ENCODE measurements around the gene MYO19. TPM values are rescaled to one million over a fixed set of nuclear protein-coding genes. Genes with fewer than 3 reads are reported as not detected.

MYO19 gene
- total RNA-seq, 4 donors from 2014 or later: 33.3 to 120 (median 69.8) TPM

DNA sequence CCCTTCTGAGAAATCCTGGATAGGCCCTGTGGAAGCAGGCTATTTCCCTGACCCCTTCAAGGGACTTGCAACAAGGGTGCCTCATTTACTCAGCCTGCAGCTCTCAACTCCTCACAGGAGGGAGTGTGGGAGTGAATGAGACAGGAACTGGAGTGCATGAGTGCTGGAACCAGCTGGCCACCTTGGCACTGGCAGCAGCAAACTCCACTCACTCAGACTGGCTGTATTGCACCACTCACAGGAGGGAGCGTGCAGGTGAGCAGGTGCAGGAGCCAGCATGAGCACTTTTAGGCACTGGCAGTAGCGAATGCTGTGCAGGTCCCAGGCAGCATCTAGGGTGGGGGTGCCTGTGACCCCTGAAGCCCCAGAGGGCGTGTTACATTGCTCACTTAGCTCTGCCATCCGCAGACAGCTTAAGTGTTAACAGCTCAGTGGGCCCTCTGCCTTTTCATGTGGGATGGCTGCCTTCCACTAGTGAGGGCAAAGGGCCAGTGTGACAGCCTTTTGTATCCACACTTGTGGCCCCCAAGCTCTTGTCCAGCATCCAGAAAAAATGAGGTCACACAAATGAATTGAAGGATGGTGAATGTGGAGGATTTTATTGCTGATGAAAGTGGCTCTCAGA is 59.2 kb downstream of the MYO19 start:
- H3K9me3 ChIP-seq: no peaks in the 10 kb centered on the region
- DNase-seq (ENCODE audit: low spot score in 2 of 2): no peak
- no peak overlapping the region for H3K4me3 ChIP-seq
- H3K27ac ChIP-seq: no peak overlapping the region
- H3K27me3 ChIP-seq: peaks cover 0 to 4% of the 10 kb centered on the region in 2 donors
- TF ChIP-seq, protein P1, sequence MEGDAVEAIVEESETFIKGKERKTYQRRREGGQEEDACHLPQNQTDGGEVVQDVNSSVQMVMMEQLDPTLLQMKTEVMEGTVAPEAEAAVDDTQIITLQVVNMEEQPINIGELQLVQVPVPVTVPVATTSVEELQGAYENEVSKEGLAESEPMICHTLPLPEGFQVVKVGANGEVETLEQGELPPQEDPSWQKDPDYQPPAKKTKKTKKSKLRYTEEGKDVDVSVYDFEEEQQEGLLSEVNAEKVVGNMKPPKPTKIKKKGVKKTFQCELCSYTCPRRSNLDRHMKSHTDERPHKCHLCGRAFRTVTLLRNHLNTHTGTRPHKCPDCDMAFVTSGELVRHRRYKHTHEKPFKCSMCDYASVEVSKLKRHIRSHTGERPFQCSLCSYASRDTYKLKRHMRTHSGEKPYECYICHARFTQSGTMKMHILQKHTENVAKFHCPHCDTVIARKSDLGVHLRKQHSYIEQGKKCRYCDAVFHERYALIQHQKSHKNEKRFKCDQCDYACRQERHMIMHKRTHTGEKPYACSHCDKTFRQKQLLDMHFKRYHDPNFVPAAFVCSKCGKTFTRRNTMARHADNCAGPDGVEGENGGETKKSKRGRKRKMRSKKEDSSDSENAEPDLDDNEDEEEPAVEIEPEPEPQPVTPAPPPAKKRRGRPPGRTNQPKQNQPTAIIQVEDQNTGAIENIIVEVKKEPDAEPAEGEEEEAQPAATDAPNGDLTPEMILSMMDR (IDR thresholded peaks at IDR 0.05): no peak
- no peak for TF ChIP-seq POLR2A (IDR thresholded peaks at IDR 0.05)
- TF ChIP-seq EP300 (IDR thresholded peaks at IDR 0.05): no peak
- H3K36me3 ChIP-seq: no peaks in the 10 kb centered on the region
- 55 to 63% methylated on average over 3 to 4 of the region's 4 CpGs for WGBS, 2 donors
- H3K4me1 ChIP-seq: no peaks in the 10 kb centered on the region

DNA sequence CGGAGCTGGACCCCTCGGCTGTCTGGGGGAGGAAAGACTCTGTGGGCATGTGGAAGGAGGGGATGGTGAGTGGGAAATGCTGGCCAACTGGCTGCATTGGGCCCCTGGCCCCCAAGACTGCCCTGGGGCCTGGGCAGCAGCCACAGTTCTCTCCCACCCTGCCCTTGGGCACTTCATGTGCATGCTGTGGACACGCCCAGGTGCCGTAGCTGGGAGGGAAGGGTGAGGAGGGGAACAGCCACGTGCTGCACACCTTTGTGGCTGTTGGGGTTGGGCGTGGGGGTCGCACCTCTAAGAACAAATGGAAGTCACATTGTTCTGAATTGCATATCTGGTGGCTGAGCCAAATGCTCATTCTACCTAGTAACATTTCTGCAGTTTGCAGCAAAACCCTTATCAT is 60.1 kb downstream of the MYO19 start:
- no peak for DNase-seq (ENCODE audit: low spot score in 2 of 2)
- H3K4me1 ChIP-seq: no peaks in the 10 kb centered on the region
- no peak overlapping the region for H3K4me3 ChIP-seq
- H3K9me3 ChIP-seq: no peaks in the 10 kb centered on the region
- peaks cover 0 to 11% of the 10 kb centered on the region in 2 donors for H3K27me3 ChIP-seq
- 63 to 64% methylated on average over 7 of the region's 7 CpGs for WGBS, 2 donors
- no peaks in the 10 kb centered on the region for H3K36me3 ChIP-seq
- TF ChIP-seq POLR2A (IDR thresholded peaks at IDR 0.05): no peak
- H3K27ac ChIP-seq: no peak overlapping the region

DNA sequence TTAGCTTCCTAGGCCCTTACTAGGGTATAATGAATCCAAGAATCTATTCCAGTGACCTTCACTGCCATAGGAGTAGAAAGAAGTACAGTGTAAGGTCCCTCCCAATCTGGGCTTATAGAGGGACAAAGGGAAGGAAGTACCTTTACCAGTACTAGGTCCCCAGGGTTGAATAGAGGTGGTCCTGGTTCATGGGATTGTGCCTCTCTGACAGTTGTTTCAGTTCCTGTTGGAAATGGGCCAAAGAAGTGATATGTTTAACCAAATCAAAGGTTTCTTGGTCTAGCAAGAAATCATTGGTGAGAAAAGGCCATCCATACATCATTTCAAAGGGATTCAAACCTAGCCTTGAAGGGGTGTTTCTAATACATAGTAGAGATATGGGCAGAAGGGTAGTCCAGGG is 64.2 kb downstream of the MYO19 start:
- no peak overlapping the region for H3K4me3 ChIP-seq
- DNase-seq (ENCODE audit: low spot score in 2 of 2): no peak
- H3K27ac ChIP-seq: no peak overlapping the region
- no peaks in the 10 kb centered on the region for H3K9me3 ChIP-seq
- TF ChIP-seq POLR2A (IDR thresholded peaks at IDR 0.05) (no peak), EP300 (IDR thresholded peaks at IDR 0.05) (no peak)
- TF ChIP-seq, protein P1 (IDR thresholded peaks at IDR 0.05): no peak
- no peaks in the 10 kb centered on the region for H3K36me3 ChIP-seq
- H3K27me3 ChIP-seq: peaks cover 0 to 44% of the 10 kb centered on the region in 2 donors
- no peaks in the 10 kb centered on the region for H3K4me1 ChIP-seq

DNA sequence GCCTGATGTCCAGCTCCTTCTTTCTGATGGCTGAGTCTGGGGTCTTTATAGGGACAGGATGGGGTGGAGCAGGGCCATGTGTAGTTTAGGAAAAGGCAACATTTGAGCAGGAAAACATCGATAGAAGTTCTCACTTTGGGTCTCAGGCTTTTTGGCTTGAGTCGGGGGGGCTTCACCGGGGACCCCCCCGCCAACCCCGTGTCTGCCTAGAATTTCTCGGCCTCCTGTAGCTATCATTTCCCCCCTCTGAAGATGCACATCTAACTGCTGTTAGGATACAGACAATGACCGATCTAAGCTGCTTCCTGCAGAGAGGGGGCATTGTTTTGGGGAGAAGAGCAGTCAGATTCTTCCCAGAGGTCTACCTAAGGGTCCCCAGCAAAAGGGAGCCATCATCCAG is 64.9 kb downstream of the MYO19 start:
- Histone ChIP-seq H3K4me1 (no peaks in the 10 kb centered on the region), H3K27me3 (peaks cover 0 to 52% of the 10 kb centered on the region in 2 donors), H3K9me3 (no peaks in the 10 kb centered on the region), H3K36me3 (no peaks in the 10 kb centered on the region), H3K27ac (no peak overlapping the region), H3K4me3 (no peak overlapping the region)
- TF ChIP-seq EP300 (IDR thresholded peaks at IDR 0.05): no peak
- no peak for TF ChIP-seq POLR2A (IDR thresholded peaks at IDR 0.05)
- DNase-seq (ENCODE audit: low spot score in 2 of 2): no peak
- WGBS, 2 donors: 70 to 76% methylated on average over 7 of the region's 7 CpGs

DNA sequence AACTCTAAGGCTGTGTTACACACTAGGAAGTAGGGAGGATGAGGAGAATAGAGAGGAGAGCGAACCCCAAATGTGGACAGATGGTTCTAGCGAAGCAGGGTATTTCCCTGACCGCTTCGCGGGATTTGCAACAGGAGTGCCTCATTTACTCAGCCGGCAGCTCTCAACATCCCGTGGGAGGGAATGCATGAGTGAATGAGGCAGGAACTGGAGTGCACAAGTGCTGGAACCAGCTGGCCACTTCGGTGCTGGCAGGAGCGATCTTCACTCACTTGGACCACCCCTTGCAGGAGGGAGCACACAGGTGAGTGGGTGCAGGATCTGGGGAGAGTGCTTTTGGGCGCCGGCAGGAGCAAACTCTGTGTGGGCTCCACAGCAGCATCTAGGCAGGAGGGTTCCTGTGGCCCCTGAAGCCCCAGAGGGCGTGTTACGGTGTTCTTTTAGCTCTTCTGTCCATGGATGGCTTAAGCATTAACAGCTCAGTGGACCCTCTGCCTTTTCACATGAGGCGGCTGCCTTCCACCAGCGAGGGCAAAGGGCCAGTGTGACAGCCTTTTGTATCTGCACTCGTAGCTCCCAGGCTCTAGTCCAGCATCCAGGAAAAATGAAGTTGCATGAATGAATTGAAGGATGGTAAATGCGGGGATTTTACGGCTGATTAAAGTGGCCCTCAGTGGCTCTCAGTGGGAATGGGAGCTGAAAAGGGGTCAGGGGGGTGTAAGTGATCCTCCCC is 65.6 kb downstream of the MYO19 start:
- 70 to 71% methylated on average over 18 of the region's 18 CpGs for WGBS, 2 donors

DNA sequence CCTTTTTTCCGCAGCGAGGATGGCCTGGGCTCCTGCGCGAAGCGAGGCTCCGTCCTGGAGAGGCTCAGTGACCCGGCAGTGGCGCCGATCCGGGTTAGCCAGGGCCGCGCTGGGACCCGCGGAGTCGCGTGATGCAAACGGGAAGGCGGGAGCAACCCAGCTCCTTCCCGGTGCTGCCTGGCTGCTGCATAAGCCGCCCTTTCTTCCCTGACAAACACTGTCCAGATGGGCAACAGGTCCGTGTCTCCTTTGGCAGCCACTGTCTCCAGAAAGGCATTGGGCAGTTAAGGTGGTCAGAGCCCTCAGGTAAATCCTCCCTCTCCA is 69.9 kb downstream of the MYO19 start:
- no peak overlapping the region for H3K27ac ChIP-seq
- H3K27me3 ChIP-seq: peaks cover 0 to 75% of the 10 kb centered on the region in 2 donors
- TF ChIP-seq, protein P1 (IDR thresholded peaks at IDR 0.05): no peak
- no peak for TF ChIP-seq POLR2A (IDR thresholded peaks at IDR 0.05)
- no peak for TF ChIP-seq EP300 (IDR thresholded peaks at IDR 0.05)
- no peak overlapping the region for H3K4me3 ChIP-seq
- no peak for DNase-seq (ENCODE audit: low spot score in 2 of 2)
- H3K36me3 ChIP-seq: no peaks in the 10 kb centered on the region
- 5 to 11% methylated on average over 9 to 14 of the region's 21 CpGs for WGBS, 2 donors
- no peaks in the 10 kb centered on the region for H3K9me3 ChIP-seq
- H3K4me1 ChIP-seq: no peaks in the 10 kb centered on the region

More for the DNA sequence above, 65.6 kb downstream of the MYO19 start:
- Histone ChIP-seq H3K36me3 (no peaks in the 10 kb centered on the region), H3K4me3 (no peak overlapping the region), H3K9me3 (no peaks in the 10 kb centered on the region), H3K27ac (no peak overlapping the region), H3K4me1 (no peaks in the 10 kb centered on the region), H3K27me3 (peaks cover 0 to 59% of the 10 kb centered on the region in 2 donors)
- TF ChIP-seq EP300 (IDR thresholded peaks at IDR 0.05) (no peak), POLR2A (IDR thresholded peaks at IDR 0.05) (no peak)
- TF ChIP-seq, protein P1 (IDR thresholded peaks at IDR 0.05): no peak
- DNase-seq (ENCODE audit: low spot score in 2 of 2): no peak

All from tibial nerve (tissue), 4 donors.